HS-5 (cell line): ENCODE measurements around the gene TLCD3B.
A peak's percentile ranks its signal among the peaks of the same experiment; 100 is the strongest.

ENCODE experiments used
- DNase-seq: peaks from one replicate; pipeline ENCODE4 v3.0.0-alpha.2; 2012; ENCODE audit warnings: low read depth

TLCD3B gene

DNA sequence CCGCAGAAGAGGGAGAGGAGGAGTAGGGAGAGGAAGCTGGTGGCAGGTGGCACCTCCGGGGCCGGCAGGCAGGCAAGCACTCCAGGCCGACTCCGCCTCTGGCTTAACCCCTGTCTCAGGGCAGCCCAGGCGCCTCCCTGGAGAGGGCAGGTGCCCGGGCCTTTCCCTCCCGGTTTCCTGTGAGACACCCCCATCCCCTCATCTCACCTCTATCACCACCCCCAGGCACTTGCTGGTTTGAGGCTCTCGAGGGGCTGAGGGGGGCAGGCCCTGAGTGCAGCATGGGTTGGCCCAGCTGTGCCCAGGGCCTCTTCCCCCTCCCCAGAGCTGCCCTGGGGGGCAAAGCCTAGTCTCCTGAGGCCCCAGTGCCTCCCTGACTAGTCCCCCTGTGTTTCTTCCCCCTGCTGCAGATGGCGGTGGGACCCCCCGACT, 26.2 kb downstream of the TLCD3B start:
- DNase-seq = no peak

DNA sequence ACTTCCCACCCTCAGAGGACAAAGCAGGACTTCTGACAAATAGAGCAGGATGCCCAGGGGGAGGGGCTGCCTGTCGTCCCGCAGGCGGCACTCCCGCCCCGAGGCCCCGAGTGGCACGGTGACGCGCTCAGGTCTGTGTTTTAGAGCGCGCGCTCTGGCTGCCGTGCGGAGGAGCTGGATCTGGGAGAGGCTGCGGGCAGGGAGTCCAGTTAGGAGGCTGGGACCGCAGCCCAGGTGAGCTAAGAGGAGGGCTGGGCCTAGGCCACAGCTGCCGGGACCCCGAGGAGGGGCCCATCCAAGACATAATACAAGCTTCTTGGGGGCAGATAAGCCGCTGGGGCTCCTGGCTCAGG, 26.7 kb downstream of the TLCD3B start:
- no peak for DNase-seq

DNA sequence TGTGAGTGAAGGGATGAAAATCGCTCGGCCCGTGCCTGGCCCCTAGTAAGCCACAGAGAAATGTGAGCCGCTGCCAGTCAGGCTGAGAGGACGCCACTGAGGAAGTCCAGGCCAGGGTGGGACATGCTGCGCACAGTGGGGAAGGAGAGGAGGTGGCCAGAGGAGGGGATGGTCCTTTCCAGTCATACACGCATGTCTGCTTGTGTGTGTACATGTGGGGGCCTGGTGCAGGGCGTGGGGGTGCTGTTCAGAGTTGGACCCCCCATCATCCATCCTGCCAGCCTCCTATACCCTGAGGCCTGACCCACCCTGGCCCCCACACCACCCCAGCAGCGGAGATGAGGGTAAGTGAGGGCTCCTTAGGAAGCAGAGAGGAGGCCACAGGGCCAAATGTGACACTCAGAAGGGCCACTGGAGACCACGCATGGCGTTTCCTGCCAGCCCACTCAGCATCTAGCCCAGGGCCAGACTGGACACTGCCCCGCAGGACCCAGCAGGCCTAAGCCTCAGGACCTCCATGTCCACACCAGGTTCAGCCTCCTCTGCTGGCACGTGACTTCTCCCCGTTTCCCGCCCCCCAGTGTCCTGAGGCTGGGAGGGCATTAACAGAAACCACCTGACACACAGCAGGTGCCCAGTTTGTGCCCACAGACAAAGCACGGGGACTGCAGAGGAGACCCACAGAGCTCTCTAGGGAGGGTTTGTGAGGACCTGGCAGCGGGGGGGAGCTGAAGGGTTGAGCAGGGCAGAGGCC, 27.2 kb downstream of the TLCD3B start:
- no peak for DNase-seq

DNA sequence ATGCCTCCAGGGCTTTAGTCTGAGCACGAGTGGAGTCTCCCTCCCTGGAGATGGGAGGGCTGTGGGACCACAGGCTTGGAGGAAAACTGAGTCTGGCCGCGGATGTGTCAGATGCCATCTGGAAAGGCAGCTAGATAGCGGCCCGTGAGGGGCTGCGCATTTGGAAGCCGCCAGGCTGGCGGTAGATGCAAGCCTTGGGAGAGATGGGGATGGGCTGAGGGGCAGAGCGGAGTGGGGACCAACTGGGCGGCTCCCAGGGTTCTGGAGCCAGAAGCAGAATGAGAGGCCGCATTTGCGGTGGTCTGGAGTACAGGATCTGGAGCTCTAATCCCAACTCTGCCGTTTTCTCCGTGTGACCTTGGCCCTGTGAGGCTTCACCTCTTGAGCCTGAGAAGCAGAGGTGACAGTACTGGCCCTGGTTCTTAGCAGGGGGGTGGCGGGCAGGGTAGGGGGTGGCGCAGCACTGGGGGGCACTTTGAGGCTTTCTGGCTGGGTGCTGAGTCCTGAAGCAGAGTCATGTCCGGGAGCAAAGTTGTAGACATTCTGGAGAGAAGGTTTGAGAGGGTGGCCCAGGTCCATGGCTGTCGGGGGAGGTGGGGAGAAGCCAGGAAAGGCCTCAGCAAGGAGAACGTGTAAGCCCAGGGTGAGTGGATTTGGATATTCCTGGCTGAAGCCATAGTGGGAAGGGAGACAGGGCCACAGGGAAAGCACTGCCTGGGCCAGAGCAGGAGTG, 28.3 kb downstream of the TLCD3B start:
- DNase-seq = no peak

DNA sequence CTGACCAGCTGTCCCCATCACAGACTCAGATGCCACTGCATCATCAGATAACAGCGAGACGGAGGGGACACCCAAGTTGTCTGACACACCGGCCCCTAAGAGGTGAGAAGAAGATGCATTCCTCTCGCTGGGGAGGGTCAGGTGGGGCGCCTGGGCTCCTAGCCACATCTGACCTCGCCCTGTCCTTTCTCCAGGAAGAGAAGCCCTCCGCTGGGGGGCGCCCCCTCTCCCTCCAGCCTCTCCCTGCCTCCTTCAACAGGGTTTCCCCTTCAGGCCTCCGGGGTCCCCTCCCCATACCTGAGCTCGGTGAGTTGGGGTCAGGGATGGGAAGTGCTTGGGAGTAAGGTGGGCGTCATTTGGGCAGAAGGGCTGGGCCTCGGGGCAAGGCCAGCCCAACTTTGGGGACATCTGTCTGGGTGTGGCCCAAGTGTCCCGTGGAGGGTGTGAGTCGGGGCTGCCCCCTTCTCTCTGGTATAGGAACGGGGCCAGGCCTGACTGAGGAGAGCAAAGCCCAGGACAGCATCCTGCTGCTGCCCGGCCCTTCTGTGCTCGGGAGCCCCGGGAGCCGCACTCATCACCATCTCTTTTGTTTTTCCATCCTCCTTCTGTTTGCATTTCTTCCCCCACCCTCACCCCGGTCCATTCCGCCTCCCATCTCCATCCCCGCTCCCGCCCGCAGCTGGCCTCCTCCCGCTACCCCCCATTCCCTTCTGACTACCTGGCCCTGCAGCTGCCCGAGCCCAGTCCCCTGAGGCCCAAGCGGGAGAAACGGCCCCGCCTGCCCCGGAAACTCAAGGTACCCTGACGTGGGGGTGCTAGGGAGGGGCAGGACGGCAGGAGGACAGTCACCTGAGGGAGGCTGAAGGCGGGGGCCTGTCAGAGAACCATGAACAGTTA, 30.1 kb downstream of the TLCD3B start:
- DNase-seq = no peak

DNA sequence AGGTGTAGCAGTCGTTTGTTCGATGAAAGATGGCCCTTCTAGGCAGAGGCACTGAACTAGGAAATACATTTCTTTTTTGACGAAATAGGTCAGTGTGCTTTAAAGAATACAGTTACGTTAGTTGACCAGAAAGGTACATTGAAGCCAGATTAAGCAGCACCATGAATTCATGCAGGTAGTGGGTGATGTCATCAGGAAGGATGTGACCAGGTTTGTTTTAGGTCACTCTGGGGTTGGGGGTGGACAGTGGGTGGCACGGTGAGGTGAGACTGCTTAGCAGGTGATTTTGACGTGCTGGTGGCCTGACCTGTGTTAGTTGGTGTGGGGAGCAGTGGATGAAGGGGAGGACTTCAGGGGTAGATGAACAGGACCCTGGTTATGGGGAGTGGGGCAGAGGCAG, 31.5 kb downstream of the TLCD3B start:
- DNase-seq = no peak

DNA sequence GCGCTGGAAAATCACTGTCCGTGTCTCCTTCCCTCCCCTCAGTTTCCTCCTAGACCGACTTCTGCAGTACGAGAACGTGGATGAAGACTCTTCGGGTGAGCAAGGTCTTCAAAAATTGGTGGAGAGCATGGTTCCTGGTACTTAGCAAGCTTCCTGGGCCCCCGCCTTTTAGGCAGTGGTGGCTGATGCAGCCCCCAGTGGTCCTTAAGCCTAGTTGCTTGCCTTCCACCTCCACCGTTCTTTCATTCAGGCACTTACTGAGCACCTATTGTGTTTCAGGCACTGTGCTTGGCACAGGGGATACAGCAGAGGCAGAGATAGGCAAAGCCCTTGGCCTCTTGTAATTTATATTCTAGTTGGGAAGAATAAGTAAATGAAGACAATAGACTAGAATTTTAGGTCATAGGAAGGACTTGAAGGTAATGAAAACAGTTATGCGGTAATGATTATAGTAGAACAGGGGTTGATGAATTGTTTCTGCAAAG, 34.3 kb downstream of the TLCD3B start:
- no peak for DNase-seq

DNA sequence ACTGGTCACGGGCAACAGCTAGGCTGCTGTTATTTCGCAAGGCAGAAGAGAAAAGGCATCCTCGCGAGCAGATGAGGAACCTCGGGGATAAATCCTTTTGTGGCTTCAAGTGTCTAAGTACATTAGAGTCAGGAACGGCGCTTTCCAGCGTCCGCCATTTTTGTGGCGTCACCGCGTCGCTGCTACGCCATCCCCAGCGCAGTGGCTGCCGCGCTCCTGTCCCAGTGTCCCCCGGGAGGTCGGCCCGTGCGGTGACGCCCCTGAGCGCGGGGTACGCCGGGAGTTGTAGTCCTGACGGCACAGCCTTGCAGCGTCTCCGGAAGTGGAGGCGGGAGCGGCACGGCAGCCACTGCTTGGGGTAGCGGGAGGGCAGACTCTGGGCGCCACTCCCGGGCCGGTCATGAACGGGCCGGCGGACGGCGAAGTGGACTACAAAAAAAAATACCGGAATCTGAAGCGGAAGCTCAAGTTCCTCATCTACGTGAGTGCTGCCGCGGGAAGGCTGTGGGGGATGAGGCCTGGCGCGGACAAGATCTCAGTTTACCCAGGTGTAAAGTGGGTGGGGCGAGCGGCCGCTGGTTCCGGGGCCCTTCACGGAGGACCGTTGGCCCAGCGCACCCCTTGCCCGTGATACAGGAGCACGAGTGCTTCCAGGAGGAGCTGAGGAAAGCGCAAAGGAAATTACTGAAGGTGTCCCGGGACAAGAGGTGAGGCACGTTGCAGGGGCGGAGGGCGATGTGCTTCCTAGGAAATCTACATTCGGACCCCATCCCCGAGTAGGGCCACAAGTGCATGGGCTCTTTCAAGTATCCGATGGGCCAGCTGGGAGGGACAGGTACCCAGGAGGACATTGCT, 34.9 kb downstream of the TLCD3B start, which contains the start of gene INO80E:
Gene INO80E (plus strand): TSS at position 331 of the 855 bp plus-strand sequence. CDS start 70 bp downstream, at position 401.
- peak; percentile 83 for DNase-seq

DNA sequence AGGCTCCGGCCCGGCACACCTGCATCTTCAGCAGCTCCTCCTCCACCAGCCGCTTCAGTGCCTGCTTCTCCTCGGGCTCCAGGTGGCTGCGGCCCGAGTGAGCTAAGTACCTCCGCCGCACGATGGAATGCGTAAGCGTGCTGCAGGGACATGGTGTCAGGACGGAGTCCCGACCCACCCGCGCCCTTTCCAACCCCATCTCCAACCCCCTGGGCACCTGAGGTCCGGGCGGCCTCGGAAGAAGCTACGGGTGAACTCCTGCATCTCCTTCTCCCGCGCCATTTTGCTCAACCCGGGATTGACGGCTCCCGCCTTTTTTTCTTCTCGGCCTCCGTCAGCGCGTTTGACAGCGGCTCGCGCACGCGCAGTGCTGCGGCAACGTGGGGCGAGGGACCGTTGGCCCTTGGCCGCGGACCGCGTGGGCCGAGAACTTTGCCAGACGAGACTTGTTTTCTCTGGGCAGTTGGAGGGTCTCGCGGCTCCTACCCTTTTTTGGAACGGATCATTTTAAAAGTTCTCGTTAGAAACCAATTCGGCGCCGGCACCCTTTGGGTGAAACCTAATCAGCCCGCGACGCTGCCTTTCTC, 35.7 kb downstream of the TLCD3B start, which contains the start of gene HIRIP3:
Gene HIRIP3 (minus strand): TSS at position 294 of the 587 bp plus-strand sequence. CDS start 12 bp downstream, at position 282.
- peak; percentile 49 for DNase-seq

DNA sequence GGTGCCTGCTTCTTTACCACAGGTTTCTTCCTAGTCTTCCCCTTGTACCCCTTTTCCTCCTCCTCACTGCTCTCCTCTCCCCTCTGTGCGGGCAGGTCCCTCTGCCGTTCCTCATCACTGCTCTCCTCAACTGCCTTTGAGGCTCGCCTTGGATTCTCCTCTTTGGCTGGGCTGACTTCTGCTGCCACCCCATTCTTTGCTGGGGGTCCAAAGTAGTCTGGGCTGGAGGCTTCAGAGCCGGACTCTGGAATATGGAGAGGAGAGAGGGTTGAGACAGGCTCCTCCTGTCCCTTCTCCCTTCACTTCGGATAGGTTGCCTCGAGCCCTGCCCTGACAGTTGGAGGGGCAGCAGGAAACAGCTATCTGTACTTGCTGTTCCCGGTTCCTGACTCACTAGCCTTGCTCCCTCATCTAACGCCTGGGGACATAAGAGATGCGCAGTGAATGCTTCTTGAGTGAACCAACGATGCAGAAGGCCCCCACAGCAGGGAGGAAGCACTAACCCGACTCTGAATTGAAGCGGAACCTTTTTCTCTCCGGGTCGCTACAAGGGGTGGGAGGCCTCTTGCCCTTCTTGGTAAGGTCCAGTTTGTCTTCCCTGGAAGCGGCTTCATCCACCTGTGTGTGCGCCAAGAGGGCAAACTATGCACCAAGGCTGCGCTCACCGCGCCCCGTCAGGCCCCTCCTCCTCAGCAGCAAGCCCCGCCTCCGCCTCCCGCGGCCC, 36.3 kb downstream of the TLCD3B start:
- peak; percentile 42 for DNase-seq

DNA sequence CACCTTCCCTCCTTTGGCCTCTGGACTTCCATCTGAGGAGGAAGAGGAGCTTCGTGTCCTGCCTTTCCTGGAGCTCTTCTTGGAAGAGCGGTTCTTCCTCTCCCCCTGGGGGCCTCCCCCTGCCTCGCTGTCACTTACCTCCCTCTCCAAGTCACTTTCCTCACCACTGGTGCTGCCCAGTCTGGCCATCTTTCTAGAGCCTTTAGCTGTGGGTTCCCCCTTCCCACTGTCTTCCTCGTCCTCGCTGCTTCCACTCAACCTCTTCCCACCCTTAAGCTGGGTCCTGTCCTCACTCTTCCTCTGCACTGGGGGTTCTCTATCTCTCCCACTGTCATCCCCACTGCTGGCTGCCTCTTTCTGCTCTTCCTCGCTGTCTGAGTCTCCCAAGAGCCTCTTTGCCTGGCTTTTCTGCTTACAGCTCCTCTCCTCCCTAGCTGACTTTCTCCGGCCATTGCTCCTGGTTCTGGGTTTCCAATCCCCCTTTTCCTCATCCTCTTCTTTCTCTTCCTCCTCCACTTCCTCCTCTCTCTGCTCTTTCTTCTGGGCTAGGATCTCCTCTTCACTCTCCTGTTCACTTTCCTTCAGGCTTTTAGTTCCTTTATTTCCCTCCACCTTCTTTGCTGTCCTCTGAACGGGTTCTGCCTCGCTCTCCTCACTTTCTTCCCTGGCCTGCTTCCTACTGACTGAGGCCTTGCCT, 37.0 kb downstream of the TLCD3B start:
- no peak for DNase-seq

DNA sequence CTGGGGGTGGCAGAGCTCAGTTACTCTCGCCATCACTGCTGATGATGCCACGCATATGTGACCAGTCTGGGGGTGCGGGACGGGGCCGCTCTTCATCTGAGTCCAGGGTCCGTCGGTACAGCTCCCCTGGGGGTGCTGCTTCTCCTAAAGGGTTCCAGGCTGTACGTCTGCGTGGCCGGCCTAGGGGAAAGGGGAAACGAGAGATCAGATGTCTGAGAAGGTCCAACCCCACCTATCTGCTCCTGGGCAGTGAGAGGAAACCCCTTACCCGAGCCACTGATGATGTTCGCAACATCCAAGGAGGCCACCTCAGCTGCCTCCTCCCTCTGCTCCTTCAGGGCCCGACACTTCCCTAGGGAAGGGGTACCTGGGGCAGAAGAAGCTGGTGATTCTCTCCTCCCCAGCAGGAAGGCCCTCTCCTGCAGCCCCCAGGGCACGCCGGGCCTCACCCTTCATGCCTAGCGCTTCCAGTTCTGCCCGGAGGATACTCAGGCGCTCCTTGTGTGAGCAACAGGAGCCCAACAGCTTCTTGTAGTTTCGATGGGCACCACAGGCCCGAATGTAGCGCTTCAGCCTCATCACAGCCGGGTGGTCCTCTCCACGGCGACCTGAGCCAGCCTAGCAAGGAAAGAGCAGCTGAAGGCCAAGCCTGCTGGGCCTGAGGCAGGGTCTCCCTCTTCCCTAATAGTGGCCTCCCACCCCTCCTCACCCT, 37.7 kb downstream of the TLCD3B start:
- no peak for DNase-seq

DNA sequence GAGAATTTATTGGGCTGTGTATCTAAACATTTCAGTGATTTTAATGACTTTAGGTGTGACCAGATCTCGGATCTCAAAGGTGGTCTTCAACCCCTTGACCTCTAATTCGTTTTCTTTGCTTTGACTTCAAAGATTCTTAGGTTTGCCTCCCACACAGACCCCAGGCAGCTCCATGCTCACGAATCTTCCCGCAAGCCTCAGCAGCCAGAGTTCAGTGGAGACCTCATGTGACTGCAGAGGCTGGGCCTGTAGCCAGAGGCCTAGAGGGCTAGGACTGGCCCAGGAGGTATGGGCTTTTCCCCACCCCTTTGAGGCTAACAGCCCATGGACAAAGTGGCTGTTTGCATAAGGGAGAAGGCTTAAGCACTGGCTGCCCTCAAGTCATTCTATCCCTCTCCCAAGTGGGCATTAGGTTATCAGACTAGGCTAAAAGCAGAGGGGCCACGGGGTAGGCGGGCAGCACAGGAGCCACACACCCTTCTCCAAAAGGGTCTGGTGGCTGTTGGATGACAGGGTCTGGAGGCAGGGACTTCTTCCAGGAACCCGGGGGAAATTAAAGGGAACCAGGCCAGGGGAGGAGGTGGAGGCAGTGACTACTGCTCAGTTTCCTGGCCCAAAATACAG, 38.6 kb downstream of the TLCD3B start:
- DNase-seq = no peak

DNA sequence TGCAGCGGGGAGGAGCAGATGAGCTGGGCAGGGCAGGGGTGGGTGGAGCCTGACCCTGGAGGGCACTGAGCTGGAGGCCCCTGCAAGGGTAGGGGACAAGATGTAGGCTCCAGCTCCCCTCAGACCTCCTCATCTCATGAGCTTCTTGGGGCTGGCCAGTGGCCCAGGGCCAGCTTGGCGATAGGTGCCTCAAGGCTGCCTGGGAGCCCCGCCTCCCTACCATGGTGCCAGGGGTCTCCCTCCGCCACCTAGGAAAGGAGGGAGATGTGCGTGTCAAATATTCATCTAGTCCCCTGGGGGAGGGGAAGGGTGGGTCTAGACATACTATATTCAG, 39.5 kb downstream of the TLCD3B start:
- DNase-seq = no peak

DNA sequence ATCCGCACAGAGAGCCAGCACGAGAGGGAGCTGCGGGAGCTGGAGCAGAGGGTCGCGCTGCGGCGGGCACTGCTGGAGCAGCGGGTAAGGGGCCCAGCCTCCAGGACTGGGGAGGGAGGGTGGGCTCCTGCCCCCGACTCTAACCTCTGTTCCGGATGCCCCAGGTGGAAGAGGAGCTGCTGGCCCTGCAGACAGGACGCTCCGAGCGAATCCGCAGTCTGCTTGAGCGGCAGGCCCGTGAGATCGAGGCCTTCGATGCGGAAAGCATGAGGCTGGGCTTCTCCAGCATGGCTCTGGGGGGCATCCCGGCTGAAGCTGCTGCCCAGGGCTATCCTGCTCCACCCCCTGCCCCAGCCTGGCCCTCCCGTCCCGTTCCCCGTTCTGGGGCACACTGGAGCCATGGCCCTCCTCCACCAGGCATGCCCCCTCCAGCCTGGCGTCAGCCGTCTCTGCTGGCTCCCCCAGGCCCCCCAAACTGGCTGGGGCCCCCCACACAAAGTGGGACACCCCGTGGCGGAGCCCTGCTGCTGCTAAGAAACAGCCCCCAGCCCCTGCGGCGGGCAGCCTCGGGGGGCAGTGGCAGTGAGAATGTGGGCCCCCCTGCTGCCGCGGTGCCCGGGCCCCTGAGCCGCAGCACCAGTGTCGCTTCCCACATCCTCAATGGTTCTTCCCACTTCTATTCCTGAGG, 40.0 kb downstream of the TLCD3B start:
- no peak for DNase-seq

DNA sequence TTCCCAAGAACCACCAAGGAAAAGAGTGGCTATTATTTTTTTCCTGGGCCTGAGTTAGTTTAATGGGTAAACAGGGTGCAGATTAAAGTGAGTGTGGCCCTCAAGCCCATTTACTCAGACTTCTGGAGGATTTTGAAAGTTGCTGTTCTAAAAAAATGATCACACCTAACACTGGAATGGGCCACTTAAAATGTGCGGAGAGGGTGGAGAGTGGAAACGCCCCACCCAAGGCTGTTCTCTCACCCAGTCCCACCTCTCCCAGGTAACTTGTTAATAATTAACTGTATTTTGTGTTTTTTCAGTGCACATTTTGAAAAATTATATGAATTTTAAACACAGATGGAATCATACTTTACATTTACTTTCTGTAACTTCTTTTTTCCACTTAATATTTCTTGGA, 41.0 kb downstream of the TLCD3B start:
- no peak for DNase-seq

DNA sequence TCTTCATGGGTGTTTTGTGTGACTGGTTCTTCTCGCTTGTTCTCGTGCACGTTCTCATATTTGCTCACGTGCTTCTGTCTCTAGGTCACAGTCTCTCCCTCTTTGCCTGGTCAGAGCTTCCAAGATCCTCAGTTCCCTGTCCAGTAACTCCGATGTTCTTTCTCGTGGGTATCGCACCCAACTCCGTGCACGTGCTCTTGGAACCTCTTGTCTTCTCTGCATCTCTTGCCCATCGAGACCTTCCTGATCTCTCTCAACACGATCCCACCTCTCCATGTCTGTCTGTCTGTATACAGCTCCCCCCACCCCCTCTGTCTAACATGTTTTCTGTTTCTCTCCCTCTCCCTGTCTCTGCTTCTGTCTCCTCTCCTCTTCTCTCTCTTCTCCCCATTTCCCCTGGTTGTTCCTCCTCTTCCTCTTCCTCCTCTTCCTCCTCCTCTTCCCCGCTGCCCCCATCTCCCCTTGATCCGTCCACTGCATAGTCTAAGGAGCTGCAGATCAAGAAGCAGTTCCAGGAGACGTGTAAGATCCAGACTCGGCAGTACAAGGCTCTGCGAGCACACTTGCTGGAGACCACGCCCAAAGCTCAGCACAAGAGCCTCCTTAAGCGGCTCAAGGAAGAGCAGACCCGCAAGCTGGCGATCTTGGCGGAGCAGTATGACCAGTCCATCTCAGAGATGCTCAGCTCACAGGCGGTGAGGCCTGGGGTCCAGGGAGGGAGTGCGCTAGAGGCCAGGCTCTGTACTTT, 41.8 kb downstream of the TLCD3B start:
- DNase-seq = no peak
